ENCODE data around the gene AKR7A2. TPM values are rescaled to one million over a fixed set of nuclear protein-coding genes. Genes with fewer than 3 reads are reported as not detected.
"Not testable (repeated sequence)": the region's sequence is repeated elsewhere in the genome, so short reads cannot be mapped to it uniquely, and the experiment has no call there.

Gene AKR7A2
- polyA plus RNA-seq, 1 donor (not counting 4 experiments of a cell fraction or from before 2014, with no cell fraction given), result 21.4 TPM

GRCh38 chr1:19273106-19273843 is 38.7 kb downstream of the AKR7A2 start:
- Histone ChIP-seq H4K20me1 (ENCODE audit: control insufficient read depth, extremely low read depth, insufficient read depth, low read length) (no peaks in the 10 kb centered on the region), H3K27ac (ENCODE audit: control insufficient read depth, insufficient read depth, low read length) (no peak overlapping the region), H3K27me3 (ENCODE audit: control insufficient read depth, extremely low read depth, insufficient read depth, low read length) (peaks cover 10% of the 10 kb centered on the region), H3K9me3 (ENCODE audit: control insufficient read depth, low read depth, low read length) (peaks cover 3% of the 10 kb centered on the region), H3K9ac (ENCODE audit: control insufficient read depth, extremely low read depth, insufficient read depth, low read length) (no peak overlapping the region), H3K4me1 (ENCODE audit: control insufficient read depth, extremely low read depth, insufficient read depth, low read length) (no peaks in the 10 kb centered on the region), H3K36me3 (ENCODE audit: control insufficient read depth in 2 of 2, extremely low read depth in 1 of 2, insufficient read depth in 2 of 2, low read length in 2 of 2) (no peaks in the 10 kb centered on the region), H3K4me3 (ENCODE audit: control insufficient read depth in 2 of 3, extremely low read depth in 1 of 3, insufficient read depth in 2 of 3, low read depth in 1 of 3, low read length in 3 of 3) (no peak overlapping the region), H3K4me2 (ENCODE audit: control insufficient read depth, extremely low read depth, insufficient read depth, low read depth, low read length) (no peak overlapping the region), H3K9me1 (ENCODE audit: control insufficient read depth, extremely low read depth, insufficient read depth, low read length) (no peaks in the 10 kb centered on the region), H3K79me2 (ENCODE audit: control insufficient read depth, insufficient read depth, low read length) (no peaks in the 10 kb centered on the region), H2AFZ (ENCODE audit: control insufficient read depth, low read length) (no peak overlapping the region)
- TF ChIP-seq CTCF (optimal IDR thresholded peaks at IDR 0.05 in 1 of 3, IDR thresholded peaks at IDR 0.05 in 1 of 3, conservative IDR thresholded peaks at IDR 0.05 in 1 of 3; ENCODE audit: extremely low read depth in 1 of 3, insufficient read depth in 2 of 3, low read length in 3 of 3) (no peak), EZH2 (IDR thresholded peaks at IDR 0.05; ENCODE audit: low read length) (no peak)
- DNase-seq (ENCODE audit: low read depth, low spot score) (no peak), FAIRE-seq (no peak)
- dilution Hi-C loops (cut with MboI; ENCODE audit: extremely low pct_ligation_motif_present, low sequenced_read_pairs), result no loop called here

GRCh38 chr1:19272064-19272463 is 39.9 kb downstream of the AKR7A2 start:
- Histone ChIP-seq H3K4me2 (ENCODE audit: control insufficient read depth, extremely low read depth, insufficient read depth, low read depth, low read length) (no peak overlapping the region), H3K79me2 (ENCODE audit: control insufficient read depth, insufficient read depth, low read length) (no peaks in the 10 kb centered on the region), H3K4me3 (ENCODE audit: control insufficient read depth in 2 of 3, extremely low read depth in 1 of 3, insufficient read depth in 2 of 3, low read depth in 1 of 3, low read length in 3 of 3) (no peak overlapping the region), H4K20me1 (ENCODE audit: control insufficient read depth, extremely low read depth, insufficient read depth, low read length) (no peaks in the 10 kb centered on the region), H3K9me3 (ENCODE audit: control insufficient read depth, low read depth, low read length) (peaks cover 3% of the 10 kb centered on the region), H3K27me3 (ENCODE audit: control insufficient read depth, extremely low read depth, insufficient read depth, low read length) (peaks cover 10% of the 10 kb centered on the region), H3K9me1 (ENCODE audit: control insufficient read depth, extremely low read depth, insufficient read depth, low read length) (no peaks in the 10 kb centered on the region), H3K27ac (ENCODE audit: control insufficient read depth, insufficient read depth, low read length) (no peak overlapping the region), H3K36me3 (ENCODE audit: control insufficient read depth in 2 of 2, extremely low read depth in 1 of 2, insufficient read depth in 2 of 2, low read length in 2 of 2) (no peaks in the 10 kb centered on the region), H3K9ac (ENCODE audit: control insufficient read depth, extremely low read depth, insufficient read depth, low read length) (no peak overlapping the region), H2AFZ (ENCODE audit: control insufficient read depth, low read length) (no peak overlapping the region), H3K4me1 (ENCODE audit: control insufficient read depth, extremely low read depth, insufficient read depth, low read length) (no peaks in the 10 kb centered on the region)
- TF ChIP-seq EZH2 (IDR thresholded peaks at IDR 0.05; ENCODE audit: low read length) (no peak), CTCF (optimal IDR thresholded peaks at IDR 0.05 in 1 of 3, IDR thresholded peaks at IDR 0.05 in 1 of 3, conservative IDR thresholded peaks at IDR 0.05 in 1 of 3; ENCODE audit: extremely low read depth in 1 of 3, insufficient read depth in 2 of 3, low read length in 3 of 3) (no peak)
- no peak for FAIRE-seq
- dilution Hi-C loops (cut with MboI; ENCODE audit: extremely low pct_ligation_motif_present, low sequenced_read_pairs), result no loop called here
- no peak for DNase-seq (ENCODE audit: low read depth, low spot score)

- H3K4me2 ChIP-seq (ENCODE audit: control insufficient read depth, extremely low read depth, insufficient read depth, low read depth, low read length); H3K27me3 ChIP-seq (ENCODE audit: control insufficient read depth, extremely low read depth, insufficient read depth, low read length); H3K4me3 ChIP-seq (ENCODE audit: control insufficient read depth in 2 of 3, extremely low read depth in 1 of 3, insufficient read depth in 2 of 3, low read depth in 1 of 3, low read length in 3 of 3); FAIRE-seq; H3K4me1 ChIP-seq (ENCODE audit: control insufficient read depth, extremely low read depth, insufficient read depth, low read length); H3K27ac ChIP-seq (ENCODE audit: control insufficient read depth, insufficient read depth, low read length); DNase-seq (ENCODE audit: low read depth, low spot score); H3K9ac ChIP-seq (ENCODE audit: control insufficient read depth, extremely low read depth, insufficient read depth, low read length); dilution Hi-C loops (cut with MboI; ENCODE audit: extremely low pct_ligation_motif_present, low sequenced_read_pairs); H3K79me2 ChIP-seq (ENCODE audit: control insufficient read depth, insufficient read depth, low read length); H2AFZ ChIP-seq (ENCODE audit: control insufficient read depth, low read length); H4K20me1 ChIP-seq (ENCODE audit: control insufficient read depth, extremely low read depth, insufficient read depth, low read length); H3K9me3 ChIP-seq (ENCODE audit: control insufficient read depth, low read depth, low read length); H3K9me1 ChIP-seq (ENCODE audit: control insufficient read depth, extremely low read depth, insufficient read depth, low read length); H3K36me3 ChIP-seq (ENCODE audit: control insufficient read depth in 2 of 2, extremely low read depth in 1 of 2, insufficient read depth in 2 of 2, low read length in 2 of 2): not testable (repeated sequence)
Measured at GRCh38 chr1:19270343-19270730, 41.6 kb downstream of the AKR7A2 start.
